Measurements from ENCODE around the gene RAMACL. TPM values are rescaled to one million over a fixed set of nuclear protein-coding genes. Genes with fewer than 3 reads are reported as not detected.
A peak's percentile ranks its signal among the peaks of the same experiment; 100 is the strongest.

RAMACL gene
- total RNA-seq, 1 donor from 2014 or later = 1.7 TPM

DNA sequence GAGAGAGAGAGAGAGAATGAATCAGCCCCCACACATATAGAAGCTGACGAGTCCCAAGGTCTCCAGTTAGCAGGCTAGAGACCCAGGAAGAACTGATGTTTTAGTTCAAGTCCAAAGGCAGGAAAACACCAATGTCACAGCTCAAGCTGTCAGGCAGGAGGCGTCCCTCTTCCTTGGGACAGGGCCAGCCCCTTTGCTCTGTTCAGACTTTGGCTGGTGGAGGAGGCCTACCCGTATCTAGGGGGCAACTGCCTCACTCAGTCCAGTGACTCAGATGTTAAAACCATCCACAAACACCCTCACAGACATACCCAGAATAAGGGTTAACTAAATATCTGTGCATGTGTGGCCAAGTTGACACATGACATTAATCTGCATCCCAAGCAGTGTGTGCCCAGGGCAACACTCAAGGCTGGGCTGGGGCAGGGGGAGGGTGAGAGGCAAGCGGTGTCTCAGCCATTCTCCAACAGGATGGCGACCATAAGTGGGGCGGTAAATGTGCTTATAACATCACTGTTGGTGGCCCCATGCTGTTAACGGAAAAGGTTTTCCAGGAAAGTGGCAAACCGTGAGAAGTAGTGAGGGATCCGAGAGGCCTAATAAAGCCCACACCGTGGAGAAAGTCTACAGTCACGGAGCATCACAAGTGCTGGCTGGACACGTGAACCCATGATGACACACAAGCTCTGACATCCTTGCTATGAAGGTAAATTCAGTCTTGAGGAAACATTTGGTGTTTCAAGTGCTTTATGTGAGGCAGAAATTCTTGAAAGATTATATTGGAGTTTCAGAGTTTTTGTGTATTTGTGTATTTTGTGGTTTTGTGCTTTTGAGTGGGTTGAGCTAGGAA, 28.1 kb downstream of the RAMACL start:
- Mint-ChIP-seq H3K27ac (no peak overlapping the region), H3K27me3 (no peaks in the 10 kb centered on the region), H3K4me3 (ENCODE audit: low read depth) (no peak overlapping the region), H3K36me3 (ENCODE audit: insufficient read depth) (peaks cover 8% of the 10 kb centered on the region), H3K4me1 (ENCODE audit: low read depth) (peaks cover 4% of the 10 kb centered on the region), H3K9me3 (ENCODE audit: low read depth) (peaks cover 9% of the 10 kb centered on the region)
- DNase-seq (ENCODE audit: low spot score, unreplicated experiment) = no peak
- TF ChIP-seq, protein P1, sequence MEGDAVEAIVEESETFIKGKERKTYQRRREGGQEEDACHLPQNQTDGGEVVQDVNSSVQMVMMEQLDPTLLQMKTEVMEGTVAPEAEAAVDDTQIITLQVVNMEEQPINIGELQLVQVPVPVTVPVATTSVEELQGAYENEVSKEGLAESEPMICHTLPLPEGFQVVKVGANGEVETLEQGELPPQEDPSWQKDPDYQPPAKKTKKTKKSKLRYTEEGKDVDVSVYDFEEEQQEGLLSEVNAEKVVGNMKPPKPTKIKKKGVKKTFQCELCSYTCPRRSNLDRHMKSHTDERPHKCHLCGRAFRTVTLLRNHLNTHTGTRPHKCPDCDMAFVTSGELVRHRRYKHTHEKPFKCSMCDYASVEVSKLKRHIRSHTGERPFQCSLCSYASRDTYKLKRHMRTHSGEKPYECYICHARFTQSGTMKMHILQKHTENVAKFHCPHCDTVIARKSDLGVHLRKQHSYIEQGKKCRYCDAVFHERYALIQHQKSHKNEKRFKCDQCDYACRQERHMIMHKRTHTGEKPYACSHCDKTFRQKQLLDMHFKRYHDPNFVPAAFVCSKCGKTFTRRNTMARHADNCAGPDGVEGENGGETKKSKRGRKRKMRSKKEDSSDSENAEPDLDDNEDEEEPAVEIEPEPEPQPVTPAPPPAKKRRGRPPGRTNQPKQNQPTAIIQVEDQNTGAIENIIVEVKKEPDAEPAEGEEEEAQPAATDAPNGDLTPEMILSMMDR (IDR thresholded peaks at IDR 0.05; ENCODE audit: unreplicated experiment) = no peak

DNA sequence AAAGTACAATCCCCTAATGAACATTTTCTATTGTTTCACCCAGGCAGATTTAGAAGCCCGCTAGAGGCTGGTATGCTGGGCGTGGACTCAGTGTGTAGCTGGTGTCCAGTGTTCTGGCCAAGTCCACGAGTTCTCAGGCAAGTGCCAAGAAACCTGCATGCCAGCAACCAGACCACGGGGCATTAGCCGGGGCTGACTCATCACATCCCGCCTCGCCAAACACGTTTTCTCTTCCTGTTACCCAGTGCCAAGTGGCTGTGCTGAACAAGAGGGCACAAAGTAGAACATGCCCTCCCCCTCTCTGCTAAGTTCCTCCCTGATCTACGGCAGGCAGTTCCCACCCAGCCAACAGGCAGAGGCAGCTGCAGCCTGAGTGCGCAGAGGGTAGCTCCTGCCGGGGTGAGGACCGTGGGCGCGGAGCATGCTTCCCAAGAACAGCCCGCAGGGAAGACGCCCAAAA, 29.6 kb downstream of the RAMACL start:
- TF ChIP-seq, protein P1 (IDR thresholded peaks at IDR 0.05; ENCODE audit: unreplicated experiment) = no peak
- H3K27ac Mint-ChIP-seq = no peak overlapping the region
- no peaks in the 10 kb centered on the region for H3K27me3 Mint-ChIP-seq
- H3K36me3 Mint-ChIP-seq (ENCODE audit: insufficient read depth) = peaks cover 8% of the 10 kb centered on the region
- no peak for DNase-seq (ENCODE audit: low spot score, unreplicated experiment)
- H3K9me3 Mint-ChIP-seq (ENCODE audit: low read depth) = peaks cover 9% of the 10 kb centered on the region
- peaks cover 7% of the 10 kb centered on the region for H3K4me1 Mint-ChIP-seq (ENCODE audit: low read depth)
- H3K4me3 Mint-ChIP-seq (ENCODE audit: low read depth) = no peak overlapping the region

DNA sequence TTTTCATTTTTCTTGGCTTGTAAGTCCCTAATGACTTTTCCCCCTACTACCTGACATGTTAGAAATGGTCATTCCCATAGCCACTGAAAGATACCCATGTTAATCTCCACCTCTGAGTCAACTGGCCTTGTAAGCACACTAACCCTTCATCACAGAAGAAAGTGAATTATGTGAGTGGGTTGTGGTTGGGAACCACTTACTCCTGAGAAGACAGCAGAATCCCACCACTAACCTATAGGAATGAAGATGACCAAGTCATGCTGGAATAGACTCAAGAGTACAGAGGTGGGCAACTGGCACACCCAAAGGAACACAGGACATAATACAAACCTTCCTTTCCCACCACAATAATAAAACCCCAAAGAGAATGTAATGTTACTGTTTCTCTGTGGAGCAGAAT, 30.1 kb downstream of the RAMACL start:
- TF ChIP-seq, protein P1 (IDR thresholded peaks at IDR 0.05; ENCODE audit: unreplicated experiment) = no peak
- Mint-ChIP-seq H3K27me3 (no peaks in the 10 kb centered on the region), H3K27ac (no peak overlapping the region), H3K36me3 (ENCODE audit: insufficient read depth) (peaks cover 8% of the 10 kb centered on the region), H3K4me3 (ENCODE audit: low read depth) (no peak overlapping the region), H3K9me3 (ENCODE audit: low read depth) (peaks cover 9% of the 10 kb centered on the region), H3K4me1 (ENCODE audit: low read depth) (peaks cover 8% of the 10 kb centered on the region)
- no peak for DNase-seq (ENCODE audit: low spot score, unreplicated experiment)

DNA sequence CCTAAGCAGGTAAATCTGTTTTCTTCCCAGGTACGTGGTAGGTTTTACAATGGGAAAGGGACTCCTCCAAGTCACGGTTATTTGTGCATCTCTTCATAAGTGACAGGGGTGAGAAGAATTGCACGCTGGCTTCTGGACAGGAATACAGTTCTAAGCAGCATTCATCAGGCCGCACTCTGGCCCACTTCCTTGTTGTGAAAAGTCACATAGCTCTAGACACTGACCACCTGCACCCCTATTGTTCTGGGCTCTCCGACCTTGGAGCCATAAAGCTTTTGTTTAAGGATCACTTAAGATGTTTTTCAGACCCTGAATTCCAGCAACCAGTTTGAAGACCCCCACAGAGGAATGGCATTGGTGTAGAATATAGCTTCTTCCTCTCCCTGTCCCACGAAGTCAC, 31.4 kb downstream of the RAMACL start:
- Mint-ChIP-seq H3K27me3 (no peaks in the 10 kb centered on the region), H3K27ac (peak overlapping the region; percentile 46), H3K9me3 (ENCODE audit: low read depth) (peaks cover 9% of the 10 kb centered on the region), H3K36me3 (ENCODE audit: insufficient read depth) (peaks cover 13% of the 10 kb centered on the region), H3K4me3 (ENCODE audit: low read depth) (no peak overlapping the region), H3K4me1 (ENCODE audit: low read depth) (peaks cover 8% of the 10 kb centered on the region)
- TF ChIP-seq, protein P1 (IDR thresholded peaks at IDR 0.05; ENCODE audit: unreplicated experiment) = no peak
- DNase-seq (ENCODE audit: low spot score, unreplicated experiment) = no peak

DNA sequence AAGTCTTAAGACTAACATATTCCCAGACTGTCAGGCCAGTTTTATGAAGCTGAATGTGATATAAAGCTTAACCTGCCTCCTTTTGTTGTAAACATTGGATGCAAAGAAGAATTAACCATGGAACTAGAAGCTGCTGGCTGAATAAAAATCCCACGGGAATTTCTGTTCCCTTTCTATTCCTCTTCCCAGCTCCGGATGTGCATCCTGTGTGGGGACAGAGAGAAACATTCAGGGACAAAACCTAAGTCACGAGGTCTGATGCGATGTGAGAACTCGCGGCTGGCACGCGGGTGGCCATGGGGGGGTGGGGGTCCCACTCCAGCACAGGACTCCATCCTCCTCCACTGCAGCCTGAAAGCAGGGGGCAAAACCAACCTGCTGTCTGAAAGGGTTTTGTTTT, 32.2 kb downstream of the RAMACL start:
- no peaks in the 10 kb centered on the region for H3K27me3 Mint-ChIP-seq

More for the DNA sequence above, 32.2 kb downstream of the RAMACL start:
- Mint-ChIP-seq H3K4me3 (ENCODE audit: low read depth) (no peak overlapping the region), H3K9me3 (ENCODE audit: low read depth) (peaks cover 5% of the 10 kb centered on the region), H3K4me1 (ENCODE audit: low read depth) (peaks cover 8% of the 10 kb centered on the region), H3K27ac (no peak overlapping the region), H3K36me3 (ENCODE audit: insufficient read depth) (peaks cover 11% of the 10 kb centered on the region)
- TF ChIP-seq, protein P1 (IDR thresholded peaks at IDR 0.05; ENCODE audit: unreplicated experiment) = no peak
- DNase-seq (ENCODE audit: low spot score, unreplicated experiment) = no peak

All from progenitor cell of endocrine pancreas (in vitro differentiated cells).